Measurements from ENCODE around the gene RFK.
"Not testable (repeated sequence)": the region's sequence is repeated elsewhere in the genome, so short reads cannot be mapped to it uniquely, and the experiment has no call there.

Gene RFK

GRCh38 chr9:76370396-76371023, 23.7 kb downstream of the RFK start:
- DNase-seq (ENCODE audit: low spot score), result no peak

DNA sequence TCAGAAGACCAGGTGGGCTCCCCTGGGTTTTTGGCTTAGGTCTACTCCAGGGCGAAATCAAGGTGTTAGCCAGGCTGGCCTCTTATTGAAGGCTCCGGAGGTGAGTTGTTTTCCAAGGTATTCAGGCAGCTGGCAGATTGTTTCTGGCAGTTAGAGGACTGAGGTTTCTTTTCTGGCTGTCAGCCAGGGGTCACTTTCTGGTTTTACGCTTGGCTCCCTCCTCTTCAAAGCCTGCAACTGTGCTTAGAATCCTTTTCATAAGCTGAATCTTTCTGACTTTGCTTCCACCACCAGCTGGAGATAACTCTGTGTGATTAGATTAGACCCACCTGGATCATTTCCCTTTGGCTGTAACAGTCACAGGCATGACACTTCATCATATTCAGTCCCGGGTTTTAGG, 24.6 kb downstream of the RFK start:
- no peak for DNase-seq (ENCODE audit: low spot score)

DNA sequence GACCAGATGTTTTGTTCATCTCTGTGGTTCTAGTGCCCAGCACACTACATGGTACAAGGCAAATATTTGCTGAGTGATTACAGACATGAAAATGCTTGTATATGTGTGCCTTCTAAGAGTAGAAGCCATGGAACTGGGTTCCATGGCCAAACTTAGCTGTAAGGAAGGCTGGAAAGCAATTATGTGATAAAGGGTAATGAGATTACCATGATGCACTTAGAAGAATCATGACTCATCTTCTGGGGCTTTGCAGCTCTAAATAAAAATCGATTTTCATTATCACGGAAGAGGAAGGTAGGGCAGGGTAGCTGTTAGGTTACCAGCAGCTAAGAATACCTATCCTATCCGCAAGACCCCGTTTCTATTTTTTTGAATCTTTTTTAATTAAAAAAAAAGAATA, 28.0 kb downstream of the RFK start:
- no peak for DNase-seq (ENCODE audit: low spot score)

- DNase-seq (ENCODE audit: low spot score), result no peak
Measured at GRCh38 chr9:76365028-76365427, 29.2 kb downstream of the RFK start.

GRCh38 chr9:76363032-76363395, 31.2 kb downstream of the RFK start:
- no peak for DNase-seq (ENCODE audit: low spot score)

- not testable (repeated sequence) for DNase-seq (ENCODE audit: low spot score)
Measured at GRCh38 chr9:76362332-76363031, 31.7 kb downstream of the RFK start.

DNA sequence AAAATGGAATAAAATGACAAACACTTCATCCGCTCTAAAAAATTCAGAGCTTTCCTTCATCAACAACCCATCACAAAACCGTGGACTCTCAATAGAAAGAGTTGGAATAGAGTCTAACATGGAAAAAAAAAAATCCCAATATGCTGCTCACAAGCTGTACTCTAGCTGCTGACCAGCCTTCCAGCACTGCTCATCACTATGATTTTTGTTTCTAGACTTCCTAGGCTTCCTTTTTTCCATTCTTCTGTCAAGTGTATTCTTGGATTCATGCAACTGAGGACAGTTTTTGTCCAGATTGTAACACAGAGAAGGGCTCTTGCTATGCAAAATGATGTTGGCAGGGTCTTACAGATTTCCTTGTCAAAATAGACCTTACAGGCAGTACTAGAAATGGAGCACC, 34.5 kb downstream of the RFK start:
- no peak for DNase-seq (ENCODE audit: low spot score)

GRCh38 chr9:76359365-76359764, 34.9 kb downstream of the RFK start:
- DNase-seq (ENCODE audit: low spot score), result peak; percentile 14

GRCh38 chr9:76358628-76359280, 35.5 kb downstream of the RFK start:
- no peak for DNase-seq (ENCODE audit: low spot score)

- DNase-seq (ENCODE audit: low spot score), result no peak
Measured at GRCh38 chr9:76357555-76357954, 36.7 kb downstream of the RFK start.

GRCh38 chr9:76355886-76356285, 38.3 kb downstream of the RFK start:
- no peak for DNase-seq (ENCODE audit: low spot score)

DNA sequence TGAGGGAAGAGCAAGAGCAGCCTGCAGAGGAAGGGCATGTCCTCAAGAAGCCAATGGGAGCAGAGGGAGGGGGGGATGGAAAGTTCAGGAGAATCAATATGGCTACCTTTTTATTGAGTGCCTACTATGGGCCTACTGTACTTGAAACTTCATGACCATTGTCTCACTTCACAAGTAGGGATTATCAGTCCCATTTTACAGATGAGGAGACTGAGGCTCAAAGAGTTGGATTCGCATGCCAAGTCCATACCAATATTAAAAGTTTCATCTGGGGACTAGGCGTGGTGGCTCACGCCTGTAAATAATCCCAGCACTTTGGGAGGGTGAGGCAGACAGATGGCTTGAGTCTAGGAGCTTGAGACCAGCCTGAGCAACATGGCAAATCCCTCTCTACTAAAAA, 40.0 kb downstream of the RFK start:
- DNase-seq (ENCODE audit: low spot score), result no peak

- DNase-seq (ENCODE audit: low spot score), result no peak
Measured at GRCh38 chr9:76353280-76353679, 40.9 kb downstream of the RFK start.

DNA sequence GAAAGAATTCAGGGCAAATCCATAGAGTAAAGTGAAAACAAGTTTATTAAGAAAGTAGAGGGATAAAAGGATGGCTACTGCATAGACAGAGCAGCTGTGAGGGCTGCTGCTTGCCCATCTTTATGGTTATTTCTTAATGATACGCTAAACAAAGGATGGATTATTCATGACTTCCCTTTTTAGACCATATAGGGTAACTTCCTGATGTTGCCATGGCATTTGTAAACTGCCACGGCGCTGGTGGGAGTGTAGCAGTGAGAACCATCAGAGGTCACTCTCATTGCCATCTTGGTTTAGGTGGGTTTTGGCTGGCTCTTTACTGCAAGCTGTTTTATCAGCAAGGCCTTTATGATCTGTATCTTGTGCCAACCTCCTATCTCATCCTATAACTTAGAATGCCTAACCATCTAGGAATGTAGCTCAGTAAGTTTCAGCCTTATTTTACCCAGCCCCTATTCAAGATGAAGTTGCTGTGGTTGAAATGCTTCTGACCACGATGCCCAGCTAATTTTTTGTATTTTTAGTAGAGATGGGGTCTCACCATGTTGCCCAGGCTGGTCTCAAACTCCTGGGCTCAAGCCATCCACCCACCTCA, 42.1 kb downstream of the RFK start:
- no peak for DNase-seq (ENCODE audit: low spot score)

DNA sequence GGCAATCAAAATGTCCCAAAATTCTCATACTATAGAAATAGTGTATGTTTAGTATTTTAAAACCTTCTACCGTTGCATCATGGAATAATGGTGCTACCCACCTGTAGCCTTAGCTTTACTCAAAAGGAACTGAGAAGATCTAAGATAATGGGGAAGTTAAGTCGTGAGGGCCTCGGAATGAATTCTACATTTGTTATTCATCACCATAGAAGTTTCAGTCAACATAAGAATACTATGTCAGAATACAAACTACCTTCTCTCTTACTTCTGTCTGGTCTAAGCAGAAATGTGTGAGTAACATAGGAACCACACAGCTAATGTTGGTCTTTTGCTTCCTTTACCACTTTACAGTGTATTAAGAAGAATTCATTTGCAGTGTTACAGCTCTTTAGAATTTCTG, 43.2 kb downstream of the RFK start:
- no peak for DNase-seq (ENCODE audit: low spot score)

DNA sequence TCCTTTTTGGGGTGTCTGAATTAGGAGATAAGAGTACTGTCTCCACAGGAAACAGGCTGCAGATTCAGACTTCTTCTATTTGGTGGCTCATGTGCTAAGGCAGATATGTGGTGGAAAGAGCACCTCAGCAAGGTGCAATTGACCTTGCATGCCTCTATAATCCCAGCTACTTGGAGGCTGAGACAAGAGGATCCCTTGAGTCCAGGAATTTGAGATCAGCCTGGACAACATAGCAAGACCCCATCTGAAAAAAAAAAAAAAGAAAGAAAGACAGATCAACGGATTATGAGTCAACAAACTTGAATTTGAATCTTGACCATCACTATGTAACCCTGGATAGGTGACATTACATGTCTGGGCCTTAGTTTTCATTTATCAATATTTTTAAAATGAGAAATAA, 44.4 kb downstream of the RFK start:
- no peak for DNase-seq (ENCODE audit: low spot score)

- no peak for DNase-seq (ENCODE audit: low spot score)
Measured at GRCh38 chr9:76342858-76343257, 51.4 kb downstream of the RFK start.

DNA sequence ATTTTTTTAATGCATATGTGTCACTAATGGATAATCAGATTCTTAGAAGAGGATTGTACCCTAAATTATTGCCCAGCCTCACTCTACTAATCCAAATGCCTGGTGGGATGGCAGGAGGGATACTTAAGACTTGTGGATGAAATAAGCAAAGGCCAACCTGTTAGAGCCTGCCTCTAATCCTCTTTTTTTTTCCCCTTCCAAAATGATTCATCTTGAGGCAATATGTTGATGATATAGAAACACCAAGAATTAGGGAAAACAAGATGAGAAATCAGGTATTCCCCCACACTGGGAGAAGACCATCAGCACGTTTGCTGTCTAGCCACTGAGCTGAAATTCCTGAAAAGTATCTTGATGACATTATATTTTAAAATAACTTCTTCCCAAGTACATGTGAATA, 52.0 kb downstream of the RFK start:
- no peak for DNase-seq (ENCODE audit: low spot score)

DNA sequence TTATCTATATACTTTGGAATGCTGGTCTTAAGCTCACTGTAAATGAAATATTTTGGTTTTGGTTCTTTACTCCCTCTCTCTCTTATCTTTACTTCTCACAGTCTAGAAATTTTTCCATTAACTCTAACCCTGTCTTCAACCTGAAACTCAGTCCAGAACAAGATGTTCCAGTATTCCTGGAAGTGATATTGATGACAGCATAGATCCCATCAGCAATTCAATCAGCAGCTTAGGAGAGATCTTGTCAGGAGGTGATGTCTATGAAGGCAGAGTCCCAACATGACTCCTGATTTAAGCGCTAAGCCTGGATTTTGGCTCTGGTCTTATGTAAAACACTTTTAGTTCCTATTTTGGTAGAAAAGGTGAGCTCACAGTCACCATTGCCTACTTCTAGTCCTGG, 52.6 kb downstream of the RFK start:
- no peak for DNase-seq (ENCODE audit: low spot score)

DNA sequence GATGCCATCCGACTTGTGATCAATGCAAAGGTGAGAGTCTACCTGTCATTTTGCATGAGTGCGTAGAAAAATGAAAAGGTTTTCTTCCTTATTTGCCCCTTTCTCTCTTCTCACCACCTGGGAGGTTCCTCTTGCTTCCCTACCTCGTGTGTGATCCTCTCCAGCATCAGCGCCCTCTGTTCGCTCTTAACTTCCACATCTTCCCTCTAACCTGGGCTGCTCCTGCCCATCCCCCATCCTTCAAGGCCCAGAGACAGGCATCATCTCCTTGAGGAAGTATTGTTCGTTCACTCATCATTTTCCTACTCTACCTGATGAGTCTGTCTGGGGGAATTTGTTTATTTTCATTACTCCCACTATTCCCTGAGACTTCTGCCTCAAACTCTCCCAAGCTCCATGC, 55.8 kb downstream of the RFK start:
- DNase-seq (ENCODE audit: low spot score), result no peak

GRCh38 chr9:76336027-76336426, 58.2 kb downstream of the RFK start:
- DNase-seq (ENCODE audit: low spot score), result no peak
